ENCODE data around the gene METRN.
"Not testable (repeated sequence)": the region's sequence is repeated elsewhere in the genome, so short reads cannot be mapped to it uniquely, and the experiment has no call there.

Gene METRN

DNA sequence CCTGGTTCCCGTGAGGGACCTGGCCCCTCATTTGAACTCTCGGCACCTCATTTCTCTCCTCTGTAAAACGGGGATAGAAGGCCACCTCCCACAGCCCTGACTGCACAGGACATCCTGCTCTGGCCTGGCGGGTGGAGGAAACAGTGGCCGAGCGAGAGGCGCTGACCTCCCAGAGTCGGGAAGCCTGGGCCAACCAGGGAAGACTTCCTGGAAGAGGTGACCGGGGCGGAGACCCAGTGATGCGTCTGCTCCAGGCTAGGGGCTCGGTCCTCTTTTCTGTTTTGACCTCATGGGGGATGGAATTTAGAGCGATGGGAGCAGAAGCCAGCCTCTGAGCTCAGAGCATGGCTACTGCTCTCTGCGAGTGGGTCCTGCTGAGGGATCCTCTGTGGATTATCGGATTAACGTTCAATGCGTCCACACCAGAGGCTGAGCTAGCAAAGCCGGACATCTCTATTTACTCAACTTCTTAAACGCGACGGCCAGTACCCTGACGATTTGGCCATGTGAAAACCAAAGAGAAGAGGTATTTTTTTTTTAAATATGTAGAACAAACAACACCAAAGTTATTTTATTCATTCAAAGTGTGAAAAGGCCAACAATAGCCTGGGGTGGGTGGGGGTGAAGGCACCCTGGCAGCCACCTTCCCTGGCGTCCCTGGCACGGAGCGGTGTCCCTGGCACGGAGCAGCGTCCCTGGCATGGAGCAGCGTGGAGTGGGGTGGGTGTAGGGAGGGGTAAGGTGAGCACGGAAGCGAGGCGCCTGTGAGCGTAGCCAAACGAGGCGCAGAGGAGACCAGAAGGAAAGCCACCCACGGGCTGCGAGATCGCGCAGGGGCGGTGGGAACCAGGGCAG is 36.5 kb downstream of the METRN start:
- H3K4me3 ChIP-seq (ENCODE audit: low read depth, low read length) = no peak overlapping the region
- DNase-seq (ENCODE audit: low read depth) = no peak
- TF ChIP-seq, protein P1, sequence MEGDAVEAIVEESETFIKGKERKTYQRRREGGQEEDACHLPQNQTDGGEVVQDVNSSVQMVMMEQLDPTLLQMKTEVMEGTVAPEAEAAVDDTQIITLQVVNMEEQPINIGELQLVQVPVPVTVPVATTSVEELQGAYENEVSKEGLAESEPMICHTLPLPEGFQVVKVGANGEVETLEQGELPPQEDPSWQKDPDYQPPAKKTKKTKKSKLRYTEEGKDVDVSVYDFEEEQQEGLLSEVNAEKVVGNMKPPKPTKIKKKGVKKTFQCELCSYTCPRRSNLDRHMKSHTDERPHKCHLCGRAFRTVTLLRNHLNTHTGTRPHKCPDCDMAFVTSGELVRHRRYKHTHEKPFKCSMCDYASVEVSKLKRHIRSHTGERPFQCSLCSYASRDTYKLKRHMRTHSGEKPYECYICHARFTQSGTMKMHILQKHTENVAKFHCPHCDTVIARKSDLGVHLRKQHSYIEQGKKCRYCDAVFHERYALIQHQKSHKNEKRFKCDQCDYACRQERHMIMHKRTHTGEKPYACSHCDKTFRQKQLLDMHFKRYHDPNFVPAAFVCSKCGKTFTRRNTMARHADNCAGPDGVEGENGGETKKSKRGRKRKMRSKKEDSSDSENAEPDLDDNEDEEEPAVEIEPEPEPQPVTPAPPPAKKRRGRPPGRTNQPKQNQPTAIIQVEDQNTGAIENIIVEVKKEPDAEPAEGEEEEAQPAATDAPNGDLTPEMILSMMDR (IDR thresholded peaks at IDR 0.05; ENCODE audit: control insufficient read depth, extremely low read depth, insufficient read depth) = no peak

DNA sequence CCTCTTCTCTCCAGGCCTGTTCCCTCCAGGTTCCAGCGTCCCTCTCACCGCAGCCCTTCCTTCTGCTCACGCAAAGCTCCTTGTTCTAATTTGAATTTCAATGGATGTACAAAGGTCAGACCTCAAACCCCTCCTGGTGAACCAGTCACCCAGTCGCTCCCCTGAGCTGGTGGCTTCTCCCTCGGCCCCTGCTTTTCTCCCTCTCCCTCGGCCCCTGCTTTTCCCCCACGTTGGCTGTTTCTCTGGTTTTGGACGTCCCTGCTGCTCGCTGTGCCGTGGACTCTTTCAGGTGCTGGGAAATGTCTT is 37.0 kb downstream of the METRN start:
- no peak overlapping the region for H3K4me3 ChIP-seq (ENCODE audit: low read depth, low read length)
- DNase-seq (ENCODE audit: low read depth) = no peak
- TF ChIP-seq, protein P1 (IDR thresholded peaks at IDR 0.05; ENCODE audit: control insufficient read depth, extremely low read depth, insufficient read depth) = no peak

DNA sequence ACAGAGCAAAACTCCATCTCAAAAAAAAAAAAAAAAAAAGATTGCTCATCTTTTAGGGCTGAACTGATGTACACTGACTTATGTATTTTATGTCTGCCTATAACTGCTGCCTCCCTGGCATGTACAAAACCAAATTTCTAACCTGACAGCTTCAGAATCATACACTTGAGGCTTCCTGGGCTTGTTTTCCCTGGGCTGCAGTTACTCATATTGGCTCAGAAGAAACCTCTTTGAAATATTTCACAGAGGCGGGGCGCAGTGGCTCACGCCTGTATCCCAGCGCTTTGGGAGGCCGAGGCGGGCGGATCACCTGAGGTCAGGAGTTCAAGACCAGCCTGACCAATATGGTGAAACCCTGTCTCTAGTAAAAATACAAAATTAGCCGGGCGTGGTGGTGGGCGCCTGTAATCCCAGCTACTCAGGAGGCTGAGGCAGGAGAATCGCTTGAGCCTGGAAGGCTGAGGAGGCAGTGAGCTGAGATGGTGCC is 39.2 kb downstream of the METRN start:
- DNase-seq (ENCODE audit: low read depth); H3K4me3 ChIP-seq (ENCODE audit: low read depth, low read length): not testable (repeated sequence)

DNA sequence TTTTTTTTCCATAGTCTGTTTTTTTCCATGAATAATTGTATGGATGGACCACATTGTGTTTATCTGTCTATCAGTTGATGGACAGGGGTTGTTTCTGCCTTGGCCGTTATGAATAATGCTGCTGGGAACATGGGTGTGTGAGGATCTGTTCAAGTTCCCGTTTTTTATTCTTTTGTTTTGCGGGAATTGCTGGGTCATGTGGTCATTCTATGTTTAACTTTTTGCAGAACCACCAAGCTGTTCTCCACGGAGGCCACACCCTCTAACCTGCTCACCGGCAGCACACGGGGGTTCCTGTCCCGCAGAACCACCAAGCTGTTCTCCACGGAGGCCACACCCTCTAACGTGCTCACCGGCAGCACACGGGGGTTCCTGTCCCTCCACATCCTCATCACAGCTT is 39.7 kb downstream of the METRN start:
- no peak for DNase-seq (ENCODE audit: low read depth)
- TF ChIP-seq, protein P1 (IDR thresholded peaks at IDR 0.05; ENCODE audit: control insufficient read depth, extremely low read depth, insufficient read depth) = no peak
- no peak overlapping the region for H3K4me3 ChIP-seq (ENCODE audit: low read depth, low read length)

DNA sequence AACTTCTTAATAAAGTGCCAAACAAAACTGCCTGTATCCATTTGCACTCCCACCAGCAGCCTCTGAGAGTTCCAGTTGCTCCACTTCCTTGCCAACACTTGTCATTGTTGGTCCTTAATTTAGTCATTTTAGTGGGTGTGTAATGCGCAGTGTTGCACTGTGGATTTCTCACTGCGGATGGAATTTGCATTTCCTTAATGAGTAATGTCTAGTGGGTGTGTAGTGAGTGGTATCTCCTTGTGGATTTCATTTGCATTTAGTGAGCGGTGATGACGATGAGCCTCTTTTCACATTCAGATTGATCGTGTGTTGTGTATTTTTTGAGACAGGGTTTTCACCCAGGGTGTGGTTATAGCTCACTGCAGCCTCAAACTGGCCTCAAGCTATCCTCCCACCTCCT is 41.5 kb downstream of the METRN start:
- TF ChIP-seq, protein P1 (IDR thresholded peaks at IDR 0.05; ENCODE audit: control insufficient read depth, extremely low read depth, insufficient read depth) = no peak
- no peak overlapping the region for H3K4me3 ChIP-seq (ENCODE audit: low read depth, low read length)
- DNase-seq (ENCODE audit: low read depth) = no peak

DNA sequence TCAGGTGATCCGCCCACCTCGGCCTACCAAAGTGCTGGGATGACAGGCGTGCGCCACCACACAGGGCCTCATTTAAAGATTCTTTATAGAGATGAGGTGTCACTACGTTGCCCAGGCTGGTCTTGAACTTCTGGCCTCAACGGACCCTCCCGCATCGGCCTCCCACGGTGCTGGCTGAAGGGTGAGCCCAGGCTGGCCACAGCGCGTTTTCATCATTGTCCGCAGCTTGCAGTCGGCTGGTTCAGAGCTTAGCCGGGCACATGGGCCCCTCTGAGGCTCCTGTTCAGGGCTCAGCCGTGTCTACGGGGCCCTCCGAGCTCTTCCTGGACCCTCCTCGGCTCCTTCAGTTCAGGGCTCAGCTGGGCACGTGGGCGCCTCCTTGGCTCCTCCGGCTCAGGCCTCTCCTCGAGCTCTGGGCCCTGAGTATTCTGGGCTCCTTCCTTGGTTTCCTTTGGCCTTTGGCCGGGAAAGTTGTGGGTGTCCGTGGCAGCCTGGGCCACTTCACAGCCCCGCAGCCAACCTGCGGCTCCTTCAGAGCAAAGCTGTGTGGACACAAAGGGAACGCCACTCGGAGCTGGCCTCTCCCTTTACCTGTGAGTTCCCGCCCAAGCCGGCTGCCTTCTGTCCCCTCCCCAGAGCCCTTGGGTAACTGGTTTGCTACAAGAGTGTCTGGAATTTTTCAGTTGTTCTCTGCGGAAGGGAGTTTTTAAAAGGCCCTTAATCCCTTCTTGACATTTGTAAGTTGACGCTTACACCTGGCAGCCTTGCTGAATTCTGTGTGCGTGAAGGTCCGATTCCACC is 44.4 kb downstream of the METRN start:
- no peak for DNase-seq (ENCODE audit: low read depth)
- TF ChIP-seq, protein P1 (IDR thresholded peaks at IDR 0.05; ENCODE audit: control insufficient read depth, extremely low read depth, insufficient read depth) = no peak

DNA sequence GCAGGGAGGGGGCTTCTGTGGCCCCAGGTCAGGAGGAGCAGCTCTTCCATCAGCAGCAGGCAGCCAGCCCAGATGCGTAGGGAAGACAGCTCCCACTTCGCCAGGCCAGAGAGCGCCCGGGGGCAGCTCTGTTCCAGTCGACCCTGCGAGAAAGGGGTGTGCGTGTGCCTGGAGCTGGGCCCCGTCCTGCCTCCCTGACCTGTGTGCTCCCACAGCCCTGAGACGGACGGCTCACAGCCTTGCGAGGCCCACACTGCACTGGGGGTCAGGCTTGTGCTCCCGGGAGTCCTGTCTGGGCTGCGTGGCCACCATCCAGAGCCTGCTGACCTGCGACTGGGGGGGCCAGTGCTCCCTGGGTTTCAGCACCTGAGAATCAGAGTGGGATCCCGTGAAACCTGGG is 45.1 kb downstream of the METRN start:
- H3K4me3 ChIP-seq (ENCODE audit: low read depth, low read length) = no peak overlapping the region
- DNase-seq (ENCODE audit: low read depth) = no peak
- TF ChIP-seq, protein P1 (IDR thresholded peaks at IDR 0.05; ENCODE audit: control insufficient read depth, extremely low read depth, insufficient read depth) = no peak

More for the DNA sequence above, 44.4 kb downstream of the METRN start:
- H3K4me3 ChIP-seq (ENCODE audit: low read depth, low read length) = no peak overlapping the region

Measured in LNCaP clone FGC (cell line).